ENCODE data around the gene RNF220. TPM values are rescaled to one million over a fixed set of nuclear protein-coding genes. Genes with fewer than 3 reads are reported as not detected.

The RNF220 gene
- total RNA-seq, 1 donor from 2014 or later, result 47.1 TPM

- peaks cover 21% of the 10 kb centered on the region for H3K4me1 Mint-ChIP-seq (ENCODE audit: low read depth, unreplicated experiment)
- Histone ChIP-seq H3K27ac (ENCODE audit: low read depth, low read length) (no peak overlapping the region), H3K4me3 (ENCODE audit: insufficient read depth, low read depth, low read length) (no peak overlapping the region), H4K20me1 (ENCODE audit: insufficient read depth, low read length) (no peaks in the 10 kb centered on the region), H3K9ac (ENCODE audit: low read length) (no peak overlapping the region), H3K4me2 (ENCODE audit: low read length) (no peak overlapping the region), H3K9me3 (ENCODE audit: insufficient read depth, low read depth, low read length) (no peaks in the 10 kb centered on the region), H3K4me1 (ENCODE audit: insufficient read depth, low read length) (peaks cover 24% of the 10 kb centered on the region), H3K36me3 (ENCODE audit: insufficient read depth, low read length) (no peaks in the 10 kb centered on the region), H3K27me3 (ENCODE audit: insufficient read depth, low read length) (peaks cover 8% of the 10 kb centered on the region), H2AFZ (ENCODE audit: low read depth, low read length) (no peak overlapping the region), H3K79me2 (ENCODE audit: insufficient read depth, low read length) (no peaks in the 10 kb centered on the region)
- no peaks in the 10 kb centered on the region for H3K36me3 Mint-ChIP-seq (ENCODE audit: low read depth, unreplicated experiment)
- H3K27me3 Mint-ChIP-seq (ENCODE audit: low read depth, unreplicated experiment), result peaks cover 3% of the 10 kb centered on the region
- DNase-seq (ENCODE audit: low read depth), result no peak
- FAIRE-seq, result no peak
- no peak overlapping the region for H3K4me3 Mint-ChIP-seq (ENCODE audit: unreplicated experiment)
- no peak overlapping the region for H3K27ac Mint-ChIP-seq (ENCODE audit: unreplicated experiment)
- H3K9me3 Mint-ChIP-seq (ENCODE audit: unreplicated experiment), result no peaks in the 10 kb centered on the region
- TF ChIP-seq EZH2 (IDR thresholded peaks at IDR 0.05; ENCODE audit: insufficient read depth, low read length) (no peak), CTCF (IDR thresholded peaks at IDR 0.05; ENCODE audit: insufficient read depth, low read depth, low read length) (no peak)
Measured at GRCh38 chr1:44481701-44482100, 76.6 kb downstream of the RNF220 start.

- Mint-ChIP-seq H3K36me3 (ENCODE audit: low read depth, unreplicated experiment) (no peaks in the 10 kb centered on the region), H3K27ac (ENCODE audit: unreplicated experiment) (peak overlapping the region; percentile 92), H3K9me3 (ENCODE audit: unreplicated experiment) (no peaks in the 10 kb centered on the region), H3K4me3 (ENCODE audit: unreplicated experiment) (no peak overlapping the region), H3K27me3 (ENCODE audit: low read depth, unreplicated experiment) (no peaks in the 10 kb centered on the region), H3K4me1 (ENCODE audit: low read depth, unreplicated experiment) (peaks cover 21% of the 10 kb centered on the region)
- Histone ChIP-seq H3K27me3 (ENCODE audit: insufficient read depth, low read length) (peaks cover 5% of the 10 kb centered on the region), H3K9me3 (ENCODE audit: insufficient read depth, low read depth, low read length) (no peaks in the 10 kb centered on the region), H3K4me3 (ENCODE audit: insufficient read depth, low read depth, low read length) (no peak overlapping the region), H3K9ac (ENCODE audit: low read length) (no peak overlapping the region), H3K27ac (ENCODE audit: low read depth, low read length) (no peak overlapping the region), H3K79me2 (ENCODE audit: insufficient read depth, low read length) (no peaks in the 10 kb centered on the region), H3K36me3 (ENCODE audit: insufficient read depth, low read length) (no peaks in the 10 kb centered on the region), H3K4me2 (ENCODE audit: low read length) (no peak overlapping the region), H3K4me1 (ENCODE audit: insufficient read depth, low read length) (peaks cover 24% of the 10 kb centered on the region), H2AFZ (ENCODE audit: low read depth, low read length) (no peak overlapping the region), H4K20me1 (ENCODE audit: insufficient read depth, low read length) (no peaks in the 10 kb centered on the region)
- FAIRE-seq, result no peak
- no peak for DNase-seq (ENCODE audit: low read depth)
- TF ChIP-seq EZH2 (IDR thresholded peaks at IDR 0.05; ENCODE audit: insufficient read depth, low read length) (no peak), CTCF (IDR thresholded peaks at IDR 0.05; ENCODE audit: insufficient read depth, low read depth, low read length) (no peak)
Measured at GRCh38 chr1:44483089-44483874, 78.2 kb downstream of the RNF220 start.

GRCh38 chr1:44484155-44484688, 79.2 kb downstream of the RNF220 start:
- Histone ChIP-seq H4K20me1 (ENCODE audit: insufficient read depth, low read length) (no peaks in the 10 kb centered on the region), H3K36me3 (ENCODE audit: insufficient read depth, low read length) (no peaks in the 10 kb centered on the region), H3K4me2 (ENCODE audit: low read length) (peak overlapping the region; percentile 73), H3K79me2 (ENCODE audit: insufficient read depth, low read length) (no peaks in the 10 kb centered on the region), H3K4me3 (ENCODE audit: insufficient read depth, low read depth, low read length) (no peak overlapping the region), H3K9me3 (ENCODE audit: insufficient read depth, low read depth, low read length) (no peaks in the 10 kb centered on the region), H3K27me3 (ENCODE audit: insufficient read depth, low read length) (peaks cover 3% of the 10 kb centered on the region), H3K9ac (ENCODE audit: low read length) (peak overlapping the region; percentile 69), H3K4me1 (ENCODE audit: insufficient read depth, low read length) (peaks cover 24% of the 10 kb centered on the region), H3K27ac (ENCODE audit: low read depth, low read length) (peak overlapping the region; percentile 84), H2AFZ (ENCODE audit: low read depth, low read length) (peak overlapping the region; percentile 57)
- TF ChIP-seq CTCF (IDR thresholded peaks at IDR 0.05; ENCODE audit: insufficient read depth, low read depth, low read length) (no peak), EZH2 (IDR thresholded peaks at IDR 0.05; ENCODE audit: insufficient read depth, low read length) (no peak)
- H3K4me3 Mint-ChIP-seq (ENCODE audit: unreplicated experiment), result no peak overlapping the region
- DNase-seq (ENCODE audit: low read depth) (peak; percentile 73), FAIRE-seq (no peak)
- no peaks in the 10 kb centered on the region for H3K9me3 Mint-ChIP-seq (ENCODE audit: unreplicated experiment)
- peaks cover 21% of the 10 kb centered on the region for H3K4me1 Mint-ChIP-seq (ENCODE audit: low read depth, unreplicated experiment)
- H3K27me3 Mint-ChIP-seq (ENCODE audit: low read depth, unreplicated experiment), result no peaks in the 10 kb centered on the region
- peak overlapping the region; percentile 92 for H3K27ac Mint-ChIP-seq (ENCODE audit: unreplicated experiment)
- H3K36me3 Mint-ChIP-seq (ENCODE audit: low read depth, unreplicated experiment), result no peaks in the 10 kb centered on the region

All from astrocyte (in vitro differentiated cells and primary cell).